GM23338 (cell line): ENCODE results near the gene MUS81. TPM values are rescaled to one million over a fixed set of nuclear protein-coding genes. Genes with fewer than 3 reads are reported as not detected.

Experiments used
- ATAC-seq: fragments of 200-7000 bp; cut with Tn5 transposase; 3 replicates; pipeline ENCODE4 v1.9.1; 2020
- DNase-seq: peaks from one replicate; pipeline ENCODE4 v3.0.0-alpha.2; 2015; ENCODE audit warnings: low spot score
- H2AFZ ChIP-seq: fragments of 200-600 bp; sonication (generic); 2 replicates; pipeline ENCODE4 v1.8.0; 2016; ENCODE audit warnings: antibody characterized with exemption, mild to moderate bottlenecking, moderate library complexity
- H3F3A ChIP-seq: fragments of 200-600 bp; sonication (generic); replicated peaks from 2 replicates; pipeline ENCODE4 v1.8.0; 2017; ENCODE audit warnings: antibody characterized with exemption, mixed run types, low read depth
- H3K27ac ChIP-seq: fragments of 200-600 bp; sonication (generic); 2 replicates; pipeline ENCODE4 v1.6.1; 2016; ENCODE audit warnings: low read depth
- H3K27me3 ChIP-seq: fragments of 200-600 bp; sonication (generic); 2 replicates; pipeline ENCODE4 v1.8.0; 2016; ENCODE audit warnings: mild to moderate bottlenecking, mixed run types, moderate library complexity; ENCODE audit not compliant: insufficient read depth
- H3K36me3 ChIP-seq: fragments of 200-600 bp; sonication (generic); 2 replicates; pipeline ENCODE4 v1.8.0; 2016; ENCODE audit warnings: mild to moderate bottlenecking; ENCODE audit not compliant: insufficient read depth
- H3K4me1 ChIP-seq: fragments of 200-600 bp; sonication (generic); 2 replicates; pipeline ENCODE4 v1.8.0; 2016; ENCODE audit warnings: mild to moderate bottlenecking, moderate library complexity; ENCODE audit not compliant: insufficient read depth
- H3K4me2 ChIP-seq: fragments of 200-600 bp; sonication (generic); 2 replicates; pipeline ENCODE4 v1.7.1; 2017; ENCODE audit warnings: mixed run types
- H3K4me3 ChIP-seq: fragments of 200-600 bp; sonication (generic); 2 replicates; pipeline ENCODE4 v1.6.1; 2016; ENCODE audit warnings: mixed run types
- H3K79me2 ChIP-seq: fragments of 200-600 bp; sonication (generic); replicated peaks from 2 replicates; pipeline ENCODE4 v1.8.0; 2017; ENCODE audit warnings: mild to moderate bottlenecking; ENCODE audit not compliant: insufficient read depth
- H3K9me2 ChIP-seq: fragments of 200-600 bp; sonication (generic); 2 replicates; pipeline ENCODE4 v1.8.0; 2017; ENCODE audit not compliant: insufficient read depth
- H4K20me1 ChIP-seq: fragments of 200-600 bp; sonication (generic); replicated peaks from 2 replicates; pipeline ENCODE4 v1.8.0; 2017; ENCODE audit warnings: mild to moderate bottlenecking; ENCODE audit not compliant: insufficient read depth
- H3K27ac Mint-ChIP-seq: 2 replicates; pipeline ENCODE4 v1.8.0; 2020; ENCODE audit warnings: inconsistent platforms, mild to moderate bottlenecking, moderate library complexity, mixed read lengths
- H3K27me3 Mint-ChIP-seq: 3 replicates; pipeline ENCODE4 v1.8.0; 2022; ENCODE audit warnings: low read depth, mild to moderate bottlenecking, moderate library complexity, mixed read lengths, inconsistent platforms; ENCODE audit not compliant: insufficient read depth, poor library complexity
- H3K36me3 Mint-ChIP-seq: 3 replicates; pipeline ENCODE4 v1.8.0; 2021; ENCODE audit warnings: low read depth, mild to moderate bottlenecking, inconsistent platforms, moderate library complexity, mixed read lengths
- H3K4me1 Mint-ChIP-seq: 3 replicates; pipeline ENCODE4 v1.8.0; 2020; ENCODE audit warnings: mild to moderate bottlenecking, inconsistent platforms, mixed read lengths
- H3K4me3 Mint-ChIP-seq: 3 replicates; pipeline ENCODE4 v1.8.0; 2021; ENCODE audit warnings: moderate library complexity, mild to moderate bottlenecking, inconsistent platforms, mixed read lengths
- H3K9me3 Mint-ChIP-seq: 3 replicates; pipeline ENCODE4 v1.8.0; 2020; ENCODE audit warnings: moderate library complexity, mild to moderate bottlenecking, inconsistent platforms, mixed read lengths
- CREB1 ChIP-seq: fragments of 250-450 bp; sonication (Bioruptor Pico); IDR thresholded peaks from 2 replicates; pipeline ENCODE4 v1.5.0; 2020; ENCODE audit warnings: low read depth, mild to moderate bottlenecking, moderate library complexity
- EZH2 ChIP-seq: fragments of 200-600 bp; sonication (generic); IDR thresholded peaks from one replicate; pipeline ENCODE4 v1.8.0; 2017; ENCODE audit warnings: antibody characterized with exemption, mild to moderate bottlenecking, low read depth; ENCODE audit not compliant: unreplicated experiment
- JUNB ChIP-seq: IDR thresholded peaks from one replicate; pipeline ENCODE4 v1.6.1; 2016; ENCODE audit warnings: antibody characterized with exemption; ENCODE audit not compliant: unreplicated experiment
- NANOG ChIP-seq: IDR thresholded peaks from 2 replicates; pipeline ENCODE4 v1.6.1; 2016; ENCODE audit warnings: antibody characterized with exemption, borderline replicate concordance
- POLR2AphosphoS5 ChIP-seq: IDR thresholded peaks from 2 replicates; pipeline ENCODE4 v1.6.1; 2016; ENCODE audit warnings: antibody characterized with exemption, low read depth
- STAT1 ChIP-seq: IDR thresholded peaks from one replicate; pipeline ENCODE4 v1.6.1; 2016; ENCODE audit warnings: antibody characterized with exemption; ENCODE audit not compliant: unreplicated experiment
- ZNF114 ChIP-seq: fragments of 250-450 bp; sonication (Bioruptor Pico); IDR thresholded peaks from 2 replicates; pipeline ENCODE4 v1.5.0; 2020; ENCODE audit warnings: mild to moderate bottlenecking, moderate library complexity
- ZNF331 ChIP-seq: fragments of 250-450 bp; sonication (Bioruptor Pico); IDR thresholded peaks from 2 replicates; pipeline ENCODE4 v1.5.0; 2020; ENCODE audit warnings: low read depth, mild to moderate bottlenecking, moderate library complexity
- polyA plus RNA-seq: library from polyadenylated mRNA; unstranded; fragments of >200 nt; fragmentation: Nextera tagmentation; extraction: Ambion mirVana; gene quantifications from 2 replicates; pipeline ENCODE4 v1.2.1, GENCODE V29; 2016
- total RNA-seq: library from RNA; depleted of rRNA; stranded (reverse); fragments of >200 nt; shearing (Covaris generic); gene quantifications from 2 replicates; pipeline ENCODE4 v1.2.3, GENCODE V29; 2014
- TF ChIP-seq, protein P1 (sequence below): IDR thresholded peaks from one replicate; pipeline ENCODE4 v1.6.1; 2018; ENCODE audit warnings: antibody characterized with exemption; ENCODE audit not compliant: unreplicated experiment
- TF ChIP-seq, protein P2 (sequence below), 2 experiments: fragments of 200-600 bp in 1 of 2; sonication (generic) in 1 of 2; conservative IDR thresholded peaks; 2 replicates each; pipeline versions ENCODE4 v1.5.1 to v1.6.1; 2016 to 2017; ENCODE audit warnings: antibody characterized with exemption in 2 of 2, low read depth in 2 of 2, mild to moderate bottlenecking in 2 of 2, moderate library complexity in 1 of 2

Gene MUS81
- total and polyA plus RNA-seq, 2 experiments from 2014 or later: 38.5 to 48.6 TPM

DNA sequence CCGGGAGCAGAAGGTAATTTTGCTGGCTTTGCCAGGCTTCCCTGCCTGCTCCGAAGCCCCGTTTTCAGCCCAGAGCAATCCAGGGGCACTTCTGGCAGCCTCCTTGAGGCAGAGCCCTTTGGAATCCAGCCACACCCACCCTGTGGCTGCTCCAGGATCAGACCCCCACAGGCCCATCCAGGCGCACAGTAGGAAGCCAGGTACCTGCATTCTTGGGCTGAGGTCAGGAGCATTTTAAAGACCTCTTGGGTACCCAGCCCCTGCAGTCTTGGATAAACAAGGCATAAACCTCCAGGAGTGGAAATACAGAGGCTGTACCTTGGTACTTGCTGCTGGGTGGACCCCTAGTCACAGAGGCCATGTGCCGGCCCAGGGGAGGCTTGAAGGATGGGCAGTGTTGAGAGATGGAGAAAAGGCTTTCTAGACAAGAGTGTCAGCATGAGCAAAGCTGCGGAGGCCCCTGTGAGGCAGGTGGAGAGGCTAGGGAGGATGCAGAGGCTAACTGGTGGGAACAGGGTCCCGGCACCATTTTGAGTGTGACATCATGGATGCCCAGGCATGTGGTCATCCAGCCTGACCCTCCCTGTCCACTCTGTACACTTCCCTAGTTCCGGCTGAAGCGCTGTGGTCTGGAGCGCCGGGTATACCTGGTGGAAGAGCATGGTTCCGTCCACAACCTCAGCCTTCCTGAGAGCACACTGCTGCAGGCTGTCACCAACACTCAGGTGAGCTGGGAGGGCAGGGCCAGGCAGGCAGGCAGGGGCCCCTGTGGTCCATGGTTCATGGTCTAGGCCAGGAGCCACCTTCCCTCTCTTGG, 3.9 kb downstream of the MUS81 start (continued):
- TF ChIP-seq, protein P1, sequence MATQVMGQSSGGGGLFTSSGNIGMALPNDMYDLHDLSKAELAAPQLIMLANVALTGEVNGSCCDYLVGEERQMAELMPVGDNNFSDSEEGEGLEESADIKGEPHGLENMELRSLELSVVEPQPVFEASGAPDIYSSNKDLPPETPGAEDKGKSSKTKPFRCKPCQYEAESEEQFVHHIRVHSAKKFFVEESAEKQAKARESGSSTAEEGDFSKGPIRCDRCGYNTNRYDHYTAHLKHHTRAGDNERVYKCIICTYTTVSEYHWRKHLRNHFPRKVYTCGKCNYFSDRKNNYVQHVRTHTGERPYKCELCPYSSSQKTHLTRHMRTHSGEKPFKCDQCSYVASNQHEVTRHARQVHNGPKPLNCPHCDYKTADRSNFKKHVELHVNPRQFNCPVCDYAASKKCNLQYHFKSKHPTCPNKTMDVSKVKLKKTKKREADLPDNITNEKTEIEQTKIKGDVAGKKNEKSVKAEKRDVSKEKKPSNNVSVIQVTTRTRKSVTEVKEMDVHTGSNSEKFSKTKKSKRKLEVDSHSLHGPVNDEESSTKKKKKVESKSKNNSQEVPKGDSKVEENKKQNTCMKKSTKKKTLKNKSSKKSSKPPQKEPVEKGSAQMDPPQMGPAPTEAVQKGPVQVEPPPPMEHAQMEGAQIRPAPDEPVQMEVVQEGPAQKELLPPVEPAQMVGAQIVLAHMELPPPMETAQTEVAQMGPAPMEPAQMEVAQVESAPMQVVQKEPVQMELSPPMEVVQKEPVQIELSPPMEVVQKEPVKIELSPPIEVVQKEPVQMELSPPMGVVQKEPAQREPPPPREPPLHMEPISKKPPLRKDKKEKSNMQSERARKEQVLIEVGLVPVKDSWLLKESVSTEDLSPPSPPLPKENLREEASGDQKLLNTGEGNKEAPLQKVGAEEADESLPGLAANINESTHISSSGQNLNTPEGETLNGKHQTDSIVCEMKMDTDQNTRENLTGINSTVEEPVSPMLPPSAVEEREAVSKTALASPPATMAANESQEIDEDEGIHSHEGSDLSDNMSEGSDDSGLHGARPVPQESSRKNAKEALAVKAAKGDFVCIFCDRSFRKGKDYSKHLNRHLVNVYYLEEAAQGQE: no peak
- TF ChIP-seq STAT1: no peak
- no peak for TF ChIP-seq ZNF331
- no peak for TF ChIP-seq JUNB

DNA sequence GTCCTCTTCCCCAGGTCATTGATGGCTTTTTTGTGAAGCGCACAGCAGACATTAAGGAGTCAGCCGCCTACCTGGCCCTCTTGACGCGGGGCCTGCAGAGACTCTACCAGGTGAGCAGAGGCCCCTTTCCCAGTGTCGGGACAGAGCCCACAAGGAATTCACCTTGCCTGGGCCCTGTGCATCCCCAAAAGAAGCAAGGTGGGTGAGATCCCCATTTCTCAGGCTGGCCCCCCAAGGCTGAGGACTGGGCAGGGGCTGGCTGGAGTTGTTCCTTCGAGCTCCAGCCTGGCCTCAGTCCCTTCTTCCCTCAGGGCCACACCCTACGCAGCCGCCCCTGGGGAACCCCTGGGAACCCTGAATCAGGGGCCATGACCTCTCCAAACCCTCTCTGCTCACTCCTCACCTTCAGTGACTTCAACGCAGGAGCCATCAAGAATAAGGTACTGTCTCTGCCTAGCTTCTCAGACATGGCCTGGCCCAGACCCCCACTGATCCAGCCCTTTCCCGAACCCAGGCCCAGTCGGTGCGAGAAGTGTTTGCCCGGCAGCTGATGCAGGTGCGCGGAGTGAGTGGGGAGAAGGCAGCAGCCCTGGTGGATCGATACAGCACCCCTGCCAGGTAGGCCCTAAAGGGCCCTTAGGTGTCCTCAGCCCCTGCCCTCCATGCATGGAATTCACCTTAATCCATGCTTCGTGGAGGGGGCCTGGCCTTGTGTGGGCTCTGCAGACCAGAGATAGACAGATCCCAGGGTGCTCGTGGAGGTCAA, 4.7 kb downstream of the MUS81 start:
- H3K36me3 ChIP-seq: peaks cover 4% of the 10 kb centered on the region; the same call in 1 of the 2 replicates
- no peaks in the 10 kb centered on the region for H3K9me2 ChIP-seq
- H3K27ac ChIP-seq: no peak overlapping the region
- no peak for TF ChIP-seq EZH2
- DNase-seq (no peak), ATAC-seq (no peak)
- no peak overlapping the region for H3K4me2 ChIP-seq
- Mint-ChIP-seq H3K4me3 (no peak overlapping the region), H3K27ac (no peak overlapping the region), H3K9me3 (peaks cover 2% of the 10 kb centered on the region; the same call in 2 of the 3 replicates), H3K36me3 (peaks cover 39% of the 10 kb centered on the region), H3K4me1 (peaks cover 16% of the 10 kb centered on the region), H3K27me3 (peaks cover 33% of the 10 kb centered on the region)
- H4K20me1 ChIP-seq: peaks cover 6% of the 10 kb centered on the region; the same call in 1 of the 2 replicates
- H3F3A ChIP-seq: peaks cover 27% of the 10 kb centered on the region
- H3K4me1 ChIP-seq: peaks cover 8% of the 10 kb centered on the region; the same call in 1 of the 2 replicates
- H3K79me2 ChIP-seq: peaks cover 11% of the 10 kb centered on the region
- no peak overlapping the region for H2AFZ ChIP-seq
- H3K27me3 ChIP-seq: peaks cover 13% of the 10 kb centered on the region; the same call in 1 of the 2 replicates
- H3K4me3 ChIP-seq: no peak overlapping the region

DNA sequence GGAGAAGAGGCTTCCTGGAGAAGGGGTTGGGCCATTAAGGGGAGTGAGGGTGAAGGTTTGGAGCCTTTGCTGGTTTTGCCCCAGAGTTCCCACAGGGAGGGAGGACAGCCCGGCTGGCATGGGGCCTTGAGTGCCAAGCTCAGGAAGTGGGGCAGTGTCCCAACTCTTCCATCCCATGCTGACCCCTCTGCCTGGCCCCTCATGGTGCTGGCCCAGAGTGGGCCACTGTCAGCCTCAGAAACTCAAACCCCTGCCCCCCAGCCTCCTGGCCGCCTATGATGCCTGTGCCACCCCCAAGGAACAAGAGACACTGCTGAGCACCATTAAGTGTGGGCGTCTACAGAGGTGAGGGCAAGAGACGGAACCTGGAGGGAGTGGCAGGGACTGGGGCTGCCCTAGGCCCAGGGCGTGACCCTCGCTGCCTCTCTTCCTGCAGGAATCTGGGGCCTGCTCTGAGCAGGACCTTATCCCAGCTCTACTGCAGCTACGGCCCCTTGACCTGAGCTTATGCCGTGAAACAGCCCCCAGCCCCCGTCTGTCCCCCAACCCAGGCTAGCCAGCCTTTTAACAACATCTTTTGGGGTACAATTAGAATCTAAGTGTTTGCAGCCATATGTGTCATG, 5.4 kb downstream of the MUS81 start:
- H3K27ac Mint-ChIP-seq: no peak overlapping the region
- peaks cover 13% of the 10 kb centered on the region; the same call in 1 of the 2 replicates for H3K27me3 ChIP-seq
- H3K4me1 ChIP-seq: peaks cover 8% of the 10 kb centered on the region; the same call in 1 of the 2 replicates
- H2AFZ ChIP-seq: no peak overlapping the region
- peaks cover 4% of the 10 kb centered on the region; the same call in 1 of the 2 replicates for H3K36me3 ChIP-seq
- H3K4me3 ChIP-seq: no peak overlapping the region
- H3K79me2 ChIP-seq: peaks cover 11% of the 10 kb centered on the region
- H3K4me3 Mint-ChIP-seq: no peak overlapping the region
- peaks cover 39% of the 10 kb centered on the region for H3K36me3 Mint-ChIP-seq
- peaks cover 16% of the 10 kb centered on the region for H3K4me1 Mint-ChIP-seq
- DNase-seq (no peak), ATAC-seq (no peak)
- H3K27me3 Mint-ChIP-seq: peaks cover 33% of the 10 kb centered on the region
- no peaks in the 10 kb centered on the region; the same call in 1 of the 3 replicates for H3K9me3 Mint-ChIP-seq
- H3K9me2 ChIP-seq: no peaks in the 10 kb centered on the region
- no peak overlapping the region for H3K27ac ChIP-seq
- no peak overlapping the region for H3K4me2 ChIP-seq
- H4K20me1 ChIP-seq: peaks cover 6% of the 10 kb centered on the region; the same call in 1 of the 2 replicates
- peaks cover 23% of the 10 kb centered on the region for H3F3A ChIP-seq
- TF ChIP-seq, protein P1: no peak
- TF ChIP-seq, protein P2, sequence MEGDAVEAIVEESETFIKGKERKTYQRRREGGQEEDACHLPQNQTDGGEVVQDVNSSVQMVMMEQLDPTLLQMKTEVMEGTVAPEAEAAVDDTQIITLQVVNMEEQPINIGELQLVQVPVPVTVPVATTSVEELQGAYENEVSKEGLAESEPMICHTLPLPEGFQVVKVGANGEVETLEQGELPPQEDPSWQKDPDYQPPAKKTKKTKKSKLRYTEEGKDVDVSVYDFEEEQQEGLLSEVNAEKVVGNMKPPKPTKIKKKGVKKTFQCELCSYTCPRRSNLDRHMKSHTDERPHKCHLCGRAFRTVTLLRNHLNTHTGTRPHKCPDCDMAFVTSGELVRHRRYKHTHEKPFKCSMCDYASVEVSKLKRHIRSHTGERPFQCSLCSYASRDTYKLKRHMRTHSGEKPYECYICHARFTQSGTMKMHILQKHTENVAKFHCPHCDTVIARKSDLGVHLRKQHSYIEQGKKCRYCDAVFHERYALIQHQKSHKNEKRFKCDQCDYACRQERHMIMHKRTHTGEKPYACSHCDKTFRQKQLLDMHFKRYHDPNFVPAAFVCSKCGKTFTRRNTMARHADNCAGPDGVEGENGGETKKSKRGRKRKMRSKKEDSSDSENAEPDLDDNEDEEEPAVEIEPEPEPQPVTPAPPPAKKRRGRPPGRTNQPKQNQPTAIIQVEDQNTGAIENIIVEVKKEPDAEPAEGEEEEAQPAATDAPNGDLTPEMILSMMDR (conservative IDR thresholded peaks at IDR 0.05; ENCODE audit: low read depth in 2 of 2): no peak
- TF ChIP-seq POLR2AphosphoS5 (no peak), ZNF331 (no peak), CREB1 (CRISPR knock-in tag) (no peak), STAT1 (no peak), JUNB (no peak), ZNF114 (CRISPR knock-in tag) (no peak), NANOG (no peak)
